ENCODE measurements around the gene PRKN. TPM values are rescaled to one million over a fixed set of nuclear protein-coding genes. Genes with fewer than 3 reads are reported as not detected.

Gene PRKN
- total and polyA plus RNA-seq, 2 experiments from 2014 or later = 0.10 to 0.84 TPM

GRCh38 chr6:162697872-162698403 lies 29.6 kb downstream of the PRKN start (continued):
- no peak for TF ChIP-seq ETS1 (IDR thresholded peaks at IDR 0.05)

- no peaks in the 10 kb centered on the region for H3K9me2 ChIP-seq (ENCODE audit: insufficient read depth)
- H3K36me3 ChIP-seq (ENCODE audit: insufficient read depth) = no peaks in the 10 kb centered on the region
- no peak overlapping the region for H3K4me3 Mint-ChIP-seq
- no peak overlapping the region for H3K4me3 ChIP-seq
- H3K9me3 Mint-ChIP-seq = no peaks in the 10 kb centered on the region; the same call in 2 of the 3 replicates
- H3K27ac Mint-ChIP-seq = peak overlapping the region; percentile 77
- H3K27ac ChIP-seq (ENCODE audit: low read depth) = no peak overlapping the region
- TF ChIP-seq STAT1 (IDR thresholded peaks at IDR 0.05; ENCODE audit: unreplicated experiment) (no peak), NANOG (IDR thresholded peaks at IDR 0.05; ENCODE audit: borderline replicate concordance) (no peak), JUNB (IDR thresholded peaks at IDR 0.05; ENCODE audit: unreplicated experiment) (no peak), CREB1 (CRISPR knock-in tag; IDR thresholded peaks at IDR 0.05; ENCODE audit: low read depth) (no peak), ZNF114 (CRISPR knock-in tag; IDR thresholded peaks at IDR 0.05) (no peak), EZH2phosphoT487 (IDR thresholded peaks at IDR 0.05; ENCODE audit: unreplicated experiment) (no peak), EZH2 (IDR thresholded peaks at IDR 0.05; ENCODE audit: low read depth, unreplicated experiment) (no peak), ZNF331 (CRISPR knock-in tag; IDR thresholded peaks at IDR 0.05; ENCODE audit: low read depth) (no peak)
- H3K4me1 ChIP-seq (ENCODE audit: insufficient read depth) = peaks cover 17% of the 10 kb centered on the region
- peaks cover 26% of the 10 kb centered on the region; the same call in 2 of the 3 replicates for H3K4me1 Mint-ChIP-seq
- ATAC-seq = peak; percentile 29; the same call in 1 of the 3 replicates
- H3K79me2 ChIP-seq (replicated peaks; ENCODE audit: insufficient read depth) = no peaks in the 10 kb centered on the region
- no peaks in the 10 kb centered on the region for H4K20me1 ChIP-seq (replicated peaks; ENCODE audit: insufficient read depth)
- no peaks in the 10 kb centered on the region for H3F3A ChIP-seq (replicated peaks; ENCODE audit: low read depth)
- H3K27me3 ChIP-seq (ENCODE audit: insufficient read depth) = no peaks in the 10 kb centered on the region
- H2AFZ ChIP-seq = no peak overlapping the region
- H3K27me3 Mint-ChIP-seq (ENCODE audit: insufficient read depth, low read depth, poor library complexity) = no peaks in the 10 kb centered on the region
- H3K4me2 ChIP-seq = no peak overlapping the region
- H3K36me3 Mint-ChIP-seq (ENCODE audit: low read depth) = no peaks in the 10 kb centered on the region
- no peak for DNase-seq (ENCODE audit: low spot score)
These were observed 37.4 kb downstream of the PRKN start for GRCh38 chr6:162690158-162690557.

DNA sequence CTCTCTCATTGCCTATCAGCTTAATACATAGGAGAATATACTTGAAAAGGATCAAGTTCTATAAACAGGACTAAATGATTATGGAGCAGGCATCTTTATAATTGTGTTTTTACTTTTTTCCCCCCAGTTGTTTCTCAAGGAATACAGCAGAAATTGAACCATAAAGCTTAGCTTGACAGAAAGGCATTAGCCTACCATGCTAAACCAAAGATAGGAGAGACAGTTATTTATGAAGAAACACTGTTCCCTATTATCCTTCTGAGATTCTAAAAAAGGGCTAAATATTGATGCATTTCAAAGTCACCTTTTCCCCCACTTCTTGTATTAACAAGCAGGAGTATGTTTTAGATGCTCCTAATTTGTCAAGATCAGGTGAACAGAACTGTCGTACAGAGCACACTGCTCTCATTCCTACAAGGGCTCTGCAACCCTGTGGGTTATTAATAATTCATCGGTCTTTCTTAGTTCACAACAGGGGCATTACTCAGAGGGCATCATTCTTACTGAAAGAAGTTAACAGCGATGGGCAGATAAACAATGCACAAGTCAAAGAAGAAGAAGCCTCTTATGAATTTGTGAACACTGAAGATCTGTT lies 38.7 kb downstream of the PRKN start:
- Mint-ChIP-seq H3K4me3 (no peak overlapping the region), H3K4me1 (peaks cover 26% of the 10 kb centered on the region; the same call in 2 of the 3 replicates), H3K27ac (no peak overlapping the region), H3K27me3 (ENCODE audit: insufficient read depth, low read depth, poor library complexity) (no peaks in the 10 kb centered on the region), H3K9me3 (no peaks in the 10 kb centered on the region; the same call in 2 of the 3 replicates), H3K36me3 (ENCODE audit: low read depth) (no peaks in the 10 kb centered on the region)
- H3K4me3 ChIP-seq = no peak overlapping the region
- DNase-seq (ENCODE audit: low spot score) (no peak), ATAC-seq (no peak)
- peaks cover 17% of the 10 kb centered on the region for H3K4me1 ChIP-seq (ENCODE audit: insufficient read depth)
- no peaks in the 10 kb centered on the region for H4K20me1 ChIP-seq (replicated peaks; ENCODE audit: insufficient read depth)
- no peaks in the 10 kb centered on the region for H3K27me3 ChIP-seq (ENCODE audit: insufficient read depth)
- no peak overlapping the region for H3K4me2 ChIP-seq
- no peaks in the 10 kb centered on the region for H3K9me2 ChIP-seq (ENCODE audit: insufficient read depth)
- H3K36me3 ChIP-seq (ENCODE audit: insufficient read depth) = no peaks in the 10 kb centered on the region
- H3K27ac ChIP-seq (ENCODE audit: low read depth) = no peak overlapping the region
- H3F3A ChIP-seq (replicated peaks; ENCODE audit: low read depth) = no peaks in the 10 kb centered on the region
- H2AFZ ChIP-seq = no peak overlapping the region
- H3K79me2 ChIP-seq (replicated peaks; ENCODE audit: insufficient read depth) = no peaks in the 10 kb centered on the region
- TF ChIP-seq CTCF (conservative IDR thresholded peaks at IDR 0.05; ENCODE audit: low read depth in 2 of 2) (no peak), ZNF114 (CRISPR knock-in tag; IDR thresholded peaks at IDR 0.05) (no peak), ZNF331 (CRISPR knock-in tag; IDR thresholded peaks at IDR 0.05; ENCODE audit: low read depth) (no peak), STAT1 (IDR thresholded peaks at IDR 0.05; ENCODE audit: unreplicated experiment) (no peak), POLR2AphosphoS5 (IDR thresholded peaks at IDR 0.05; ENCODE audit: low read depth) (no peak), EZH2 (IDR thresholded peaks at IDR 0.05; ENCODE audit: low read depth, unreplicated experiment) (no peak)

Measured in GM23338 (cell line).